22Rv1 (cell line): ENCODE data around the gene DOP1B.

Source experiments
- ZFX ChIP-seq: fragments of 450-650 bp; IDR thresholded peaks from 2 replicates; pipeline ENCODE4 v1.6.1; 2017; ENCODE audit warnings: antibody characterized with exemption, borderline replicate concordance
- TF ChIP-seq, protein P1 (sequence below): fragments of 450-650 bp; IDR thresholded peaks from 2 replicates; pipeline ENCODE4 v1.5.1; 2017; ENCODE audit warnings: mild to moderate bottlenecking

DNA sequence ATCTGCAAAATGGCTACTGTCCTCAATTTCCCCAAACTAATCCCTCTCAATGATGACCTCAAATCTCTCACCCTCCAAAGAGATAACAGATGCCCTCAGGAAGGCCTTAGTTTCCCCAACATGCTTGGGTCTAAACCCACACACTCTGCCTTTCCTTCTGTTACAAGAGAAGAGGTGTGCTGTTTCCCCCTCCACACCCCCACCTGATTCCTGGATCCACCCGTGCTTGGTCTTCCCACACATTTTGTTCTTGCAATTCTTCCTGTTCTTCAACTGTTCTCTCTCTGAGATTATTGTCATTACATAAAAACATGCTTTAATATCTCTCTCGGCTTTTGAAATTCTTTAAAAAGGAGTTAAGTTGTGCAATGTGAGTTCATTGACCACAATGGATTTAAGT, 27.4 kb upstream of the DOP1B start:
- TF ChIP-seq, protein P1, sequence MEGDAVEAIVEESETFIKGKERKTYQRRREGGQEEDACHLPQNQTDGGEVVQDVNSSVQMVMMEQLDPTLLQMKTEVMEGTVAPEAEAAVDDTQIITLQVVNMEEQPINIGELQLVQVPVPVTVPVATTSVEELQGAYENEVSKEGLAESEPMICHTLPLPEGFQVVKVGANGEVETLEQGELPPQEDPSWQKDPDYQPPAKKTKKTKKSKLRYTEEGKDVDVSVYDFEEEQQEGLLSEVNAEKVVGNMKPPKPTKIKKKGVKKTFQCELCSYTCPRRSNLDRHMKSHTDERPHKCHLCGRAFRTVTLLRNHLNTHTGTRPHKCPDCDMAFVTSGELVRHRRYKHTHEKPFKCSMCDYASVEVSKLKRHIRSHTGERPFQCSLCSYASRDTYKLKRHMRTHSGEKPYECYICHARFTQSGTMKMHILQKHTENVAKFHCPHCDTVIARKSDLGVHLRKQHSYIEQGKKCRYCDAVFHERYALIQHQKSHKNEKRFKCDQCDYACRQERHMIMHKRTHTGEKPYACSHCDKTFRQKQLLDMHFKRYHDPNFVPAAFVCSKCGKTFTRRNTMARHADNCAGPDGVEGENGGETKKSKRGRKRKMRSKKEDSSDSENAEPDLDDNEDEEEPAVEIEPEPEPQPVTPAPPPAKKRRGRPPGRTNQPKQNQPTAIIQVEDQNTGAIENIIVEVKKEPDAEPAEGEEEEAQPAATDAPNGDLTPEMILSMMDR = no peak
- TF ChIP-seq ZFX = no peak
